Glutamatergic neuron (in vitro differentiated cells): ENCODE data around the gene SDHA. TPM values are rescaled to one million over a fixed set of nuclear protein-coding genes. Genes with fewer than 3 reads are reported as not detected.
"Not testable (repeated sequence)": the region's sequence is repeated elsewhere in the genome, so short reads cannot be mapped to it uniquely, and the experiment has no call there.

Experiments
- DNase-seq: peaks from one replicate; pipeline ENCODE4 v3.0.0; 2022
- H3K27ac Mint-ChIP-seq: one replicate; pipeline ENCODE4 v1.8.0; 2020; ENCODE audit warnings: mild to moderate bottlenecking, mixed read lengths, inconsistent platforms; ENCODE audit not compliant: unreplicated experiment
- H3K27me3 Mint-ChIP-seq: one replicate; pipeline ENCODE4 v1.8.0; 2020; ENCODE audit warnings: mild to moderate bottlenecking, moderate library complexity, mixed read lengths, inconsistent platforms; ENCODE audit not compliant: unreplicated experiment
- H3K36me3 Mint-ChIP-seq: one replicate; pipeline ENCODE4 v1.8.0; 2020; ENCODE audit warnings: mild to moderate bottlenecking, mixed read lengths, inconsistent platforms; ENCODE audit not compliant: unreplicated experiment
- H3K4me1 Mint-ChIP-seq: one replicate; pipeline ENCODE4 v1.8.0; 2020; ENCODE audit warnings: mild to moderate bottlenecking, low read depth, mixed read lengths, inconsistent platforms; ENCODE audit not compliant: unreplicated experiment
- H3K4me3 Mint-ChIP-seq: one replicate; pipeline ENCODE4 v1.8.0; 2020; ENCODE audit warnings: mild to moderate bottlenecking, mixed read lengths, inconsistent platforms; ENCODE audit not compliant: unreplicated experiment
- H3K9me3 Mint-ChIP-seq: one replicate; pipeline ENCODE4 v1.8.0; 2020; ENCODE audit warnings: mild to moderate bottlenecking, moderate library complexity, mixed read lengths, inconsistent platforms; ENCODE audit not compliant: unreplicated experiment
- CTCF ChIP-seq: fragments of 200-600 bp; sonication (generic); IDR thresholded peaks from one replicate; pipeline ENCODE4 v1.5.0; 2021; ENCODE audit not compliant: partially characterized antibody, unreplicated experiment
- total RNA-seq: library from RNA; stranded (reverse); fragmentation: NEBNext Ultra II Directional; extraction: Animal tissue kit (Norgen Biotek cat#: 25700); gene quantifications from one replicate; pipeline ENCODE4 v1.2.1, GENCODE V29; 2021; ENCODE audit not compliant: unreplicated experiment

The SDHA gene
- total RNA-seq, 1 donor from 2014 or later, result 81.3 TPM

- Mint-ChIP-seq H3K36me3 (peaks cover 11% of the 10 kb centered on the region), H3K9me3 (peaks cover 4% of the 10 kb centered on the region), H3K4me1 (no peaks in the 10 kb centered on the region), H3K27me3 (peaks cover 4% of the 10 kb centered on the region), H3K27ac (no peak overlapping the region), H3K4me3 (no peak overlapping the region)
- no peak for TF ChIP-seq CTCF
- no peak for DNase-seq
Observed at GRCh38 chr5:252546-252945, 34.4 kb downstream of the SDHA start.

GRCh38 chr5:254322-254721, 36.2 kb downstream of the SDHA start:
- not testable (repeated sequence) for H3K36me3 Mint-ChIP-seq, H3K4me3 Mint-ChIP-seq, DNase-seq, H3K27ac Mint-ChIP-seq, H3K9me3 Mint-ChIP-seq, H3K4me1 Mint-ChIP-seq, H3K27me3 Mint-ChIP-seq

- not testable (repeated sequence) for H3K4me3 Mint-ChIP-seq, H3K27me3 Mint-ChIP-seq, H3K27ac Mint-ChIP-seq, H3K4me1 Mint-ChIP-seq, DNase-seq, H3K36me3 Mint-ChIP-seq, H3K9me3 Mint-ChIP-seq
Observed at GRCh38 chr5:255116-255515, 37.0 kb downstream of the SDHA start.

GRCh38 chr5:256347-256746, 38.2 kb downstream of the SDHA start:
- H3K4me3 Mint-ChIP-seq, H3K27me3 Mint-ChIP-seq, H3K27ac Mint-ChIP-seq, DNase-seq, H3K4me1 Mint-ChIP-seq, H3K9me3 Mint-ChIP-seq, H3K36me3 Mint-ChIP-seq: not testable (repeated sequence)

- Mint-ChIP-seq H3K4me1 (no peaks in the 10 kb centered on the region), H3K9me3 (peaks cover 3% of the 10 kb centered on the region), H3K4me3 (no peak overlapping the region), H3K27ac (no peak overlapping the region), H3K27me3 (peaks cover 7% of the 10 kb centered on the region), H3K36me3 (peaks cover 9% of the 10 kb centered on the region)
- no peak for DNase-seq
- no peak for TF ChIP-seq CTCF
Observed at GRCh38 chr5:257148-257547, 39.0 kb downstream of the SDHA start.

GRCh38 chr5:263275-263974, 45.3 kb downstream of the SDHA start:
- H3K9me3 Mint-ChIP-seq, H3K36me3 Mint-ChIP-seq, DNase-seq, H3K27ac Mint-ChIP-seq, H3K4me3 Mint-ChIP-seq, H3K27me3 Mint-ChIP-seq, H3K4me1 Mint-ChIP-seq: not testable (repeated sequence)

- Mint-ChIP-seq H3K27ac (no peak overlapping the region), H3K27me3 (peaks cover 4% of the 10 kb centered on the region), H3K9me3 (peaks cover 1% of the 10 kb centered on the region), H3K36me3 (peaks cover 5% of the 10 kb centered on the region), H3K4me3 (no peak overlapping the region), H3K4me1 (no peaks in the 10 kb centered on the region)
- no peak for TF ChIP-seq CTCF
- DNase-seq, result no peak
Observed at GRCh38 chr5:264338-264737, 46.2 kb downstream of the SDHA start.

- H3K27me3 Mint-ChIP-seq, H3K4me3 Mint-ChIP-seq, H3K36me3 Mint-ChIP-seq, DNase-seq, H3K4me1 Mint-ChIP-seq, H3K27ac Mint-ChIP-seq, H3K9me3 Mint-ChIP-seq: not testable (repeated sequence)
Observed at GRCh38 chr5:266311-267026, 48.3 kb downstream of the SDHA start.
